ENCODE data around the gene RNF150.

The RNF150 gene

GRCh38 chr4:141133146-141133998 lies at the start of gene RNF150:
Gene RNF150, minus strand, starts transcription at chr4:141133469.
- peak within 1 kb of the TSS; percentile 80 for H3K4me3 ChIP-seq (ENCODE audit: low read depth, low read length)
- H3K36me3 ChIP-seq: no peaks in the 10 kb centered on the region
- peak; percentile 86 for DNase-seq
- no peak within 1 kb of the TSS for H3K27ac ChIP-seq
- TF ChIP-seq CTCF (IDR thresholded peaks at IDR 0.05; ENCODE audit: low read depth, low read length): peak; percentile 84
- H3K9me3 ChIP-seq (ENCODE audit: severe bottlenecking): no peaks in the 10 kb centered on the region
- no peaks in the 10 kb centered on the region for H3K27me3 ChIP-seq (ENCODE audit: insufficient read depth, low read depth, severe bottlenecking)

- no peak for TF ChIP-seq CTCF (IDR thresholded peaks at IDR 0.05; ENCODE audit: low read depth, low read length)
- Histone ChIP-seq H3K4me3 (ENCODE audit: low read depth, low read length) (no peak overlapping the region), H3K27ac (no peak overlapping the region), H3K9me3 (ENCODE audit: severe bottlenecking) (no peaks in the 10 kb centered on the region), H3K36me3 (no peaks in the 10 kb centered on the region), H3K27me3 (ENCODE audit: insufficient read depth, low read depth, severe bottlenecking) (no peaks in the 10 kb centered on the region)
- DNase-seq: no peak
Observed at GRCh38 chr4:141180991-141181761, 47.9 kb upstream of the RNF150 start.

- TF ChIP-seq CTCF (IDR thresholded peaks at IDR 0.05; ENCODE audit: low read depth, low read length): no peak
- Histone ChIP-seq H3K36me3 (no peaks in the 10 kb centered on the region), H3K27ac (no peak overlapping the region), H3K9me3 (ENCODE audit: severe bottlenecking) (no peaks in the 10 kb centered on the region), H3K4me3 (ENCODE audit: low read depth, low read length) (no peak overlapping the region), H3K27me3 (ENCODE audit: insufficient read depth, low read depth, severe bottlenecking) (no peaks in the 10 kb centered on the region)
- no peak for DNase-seq
Observed at GRCh38 chr4:141179474-141180373, 46.5 kb upstream of the RNF150 start.

DNA sequence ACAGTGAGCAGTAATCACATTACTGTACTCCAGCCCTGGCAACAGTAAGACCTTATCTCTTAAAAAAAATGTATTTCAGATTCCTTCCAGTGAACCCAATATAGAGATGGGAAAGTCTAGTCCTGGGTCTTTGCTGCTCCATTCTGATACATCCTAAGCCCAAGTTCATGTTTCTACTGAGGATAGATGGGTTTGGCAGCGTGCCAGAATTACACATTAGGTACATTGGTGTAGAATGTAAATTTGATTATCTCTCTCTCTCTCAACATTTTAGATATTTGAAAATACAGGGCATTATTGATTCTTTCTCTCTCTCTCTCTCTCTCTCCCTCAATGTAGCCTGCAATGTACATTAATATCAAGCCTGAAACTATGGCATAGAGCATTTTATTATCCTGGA lies 43.9 kb upstream of the RNF150 start:
- DNase-seq: no peak

More for the DNA sequence above, 43.9 kb upstream of the RNF150 start:
- Histone ChIP-seq H3K27me3 (ENCODE audit: insufficient read depth, low read depth, severe bottlenecking) (no peaks in the 10 kb centered on the region), H3K27ac (no peak overlapping the region), H3K9me3 (ENCODE audit: severe bottlenecking) (no peaks in the 10 kb centered on the region), H3K36me3 (no peaks in the 10 kb centered on the region), H3K4me3 (ENCODE audit: low read depth, low read length) (no peak overlapping the region)
- no peak for TF ChIP-seq CTCF (IDR thresholded peaks at IDR 0.05; ENCODE audit: low read depth, low read length)

All from WERI-Rb-1 (cell line).